CD4-positive, alpha-beta T cell treated with Interleukin-4 for 4 hours (primary cell): ENCODE results near the gene TYRP1.
"Not testable (repeated sequence)": the region's sequence is repeated elsewhere in the genome, so short reads cannot be mapped to it uniquely, and the experiment has no call there.

Experiments used
- DNase-seq: peaks from one replicate; pipeline ENCODE4 v3.0.0-alpha.2; 2020

Gene TYRP1, protein sequence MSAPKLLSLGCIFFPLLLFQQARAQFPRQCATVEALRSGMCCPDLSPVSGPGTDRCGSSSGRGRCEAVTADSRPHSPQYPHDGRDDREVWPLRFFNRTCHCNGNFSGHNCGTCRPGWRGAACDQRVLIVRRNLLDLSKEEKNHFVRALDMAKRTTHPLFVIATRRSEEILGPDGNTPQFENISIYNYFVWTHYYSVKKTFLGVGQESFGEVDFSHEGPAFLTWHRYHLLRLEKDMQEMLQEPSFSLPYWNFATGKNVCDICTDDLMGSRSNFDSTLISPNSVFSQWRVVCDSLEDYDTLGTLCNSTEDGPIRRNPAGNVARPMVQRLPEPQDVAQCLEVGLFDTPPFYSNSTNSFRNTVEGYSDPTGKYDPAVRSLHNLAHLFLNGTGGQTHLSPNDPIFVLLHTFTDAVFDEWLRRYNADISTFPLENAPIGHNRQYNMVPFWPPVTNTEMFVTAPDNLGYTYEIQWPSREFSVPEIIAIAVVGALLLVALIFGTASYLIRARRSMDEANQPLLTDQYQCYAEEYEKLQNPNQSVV

GRCh38 chr9:12693141-12693540 is at the start of gene TYRP1:
TSS of gene TYRP1 (plus strand) at chr9:12693385. CDS start at chr9:12693997, 612 bp downstream.
- no peak for DNase-seq

- DNase-seq: no peak
These were observed 49.5 kb upstream of the TYRP1 start for GRCh38 chr9:12643686-12644085.

DNA sequence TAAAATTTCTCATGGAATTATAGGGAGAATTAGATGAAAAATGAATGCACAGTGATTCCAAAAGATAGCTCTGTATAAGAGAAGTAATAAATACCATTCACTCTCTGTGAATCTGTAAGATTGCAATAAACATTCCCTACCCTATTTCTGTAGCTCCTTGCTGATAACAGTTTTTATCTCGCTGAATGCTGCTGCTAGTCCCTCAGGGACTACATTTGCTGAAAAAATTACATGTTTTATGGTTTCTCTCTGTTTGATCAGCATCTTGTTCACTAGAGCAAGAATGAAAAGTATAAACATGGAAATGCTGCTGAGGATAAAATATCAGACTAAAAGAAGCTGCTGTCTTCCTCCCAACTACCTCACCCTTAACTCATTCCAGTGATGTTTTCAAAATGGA is 44.3 kb upstream of the TYRP1 start:
- no peak for DNase-seq

DNA sequence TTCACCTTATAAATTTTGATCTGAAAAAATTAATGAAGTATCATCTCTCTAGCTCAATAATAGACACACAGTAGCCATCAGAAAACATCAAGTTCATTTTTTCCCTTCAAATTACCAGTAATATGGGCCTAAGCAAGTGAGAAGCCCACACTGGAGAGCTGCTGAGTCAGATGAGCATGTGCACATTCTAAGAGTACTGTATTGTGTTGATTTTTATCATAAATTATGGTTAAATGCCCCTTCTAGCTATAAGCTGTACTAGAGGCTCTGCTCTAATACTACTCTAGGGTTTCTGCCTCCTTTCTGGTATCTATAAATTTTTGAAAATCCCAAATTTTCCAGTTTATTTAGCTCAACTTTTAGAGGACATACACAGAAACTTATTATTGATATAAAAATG is 42.1 kb upstream of the TYRP1 start:
- no peak for DNase-seq

DNA sequence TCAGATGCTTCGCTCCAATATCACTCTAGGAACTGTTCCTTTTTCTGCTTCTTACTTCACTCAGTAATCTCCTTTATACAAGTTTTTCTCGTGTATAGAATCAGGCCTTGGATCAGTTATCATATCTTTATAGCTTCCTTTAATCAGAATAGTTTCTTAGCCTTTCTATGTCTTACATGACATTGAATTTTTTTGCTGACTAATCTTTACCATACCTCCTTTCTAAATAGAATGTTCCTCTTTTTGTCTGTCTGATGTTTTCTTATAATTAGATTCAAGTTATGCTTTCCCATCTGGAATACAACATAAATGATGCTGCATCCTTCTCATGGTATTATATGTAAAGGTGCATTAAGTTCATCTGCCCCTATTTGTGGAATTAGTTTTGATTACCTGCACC is 40.2 kb upstream of the TYRP1 start:
- DNase-seq: no peak

- DNase-seq: no peak
These were observed 36.4 kb upstream of the TYRP1 start for GRCh38 chr9:12656803-12657202.

DNA sequence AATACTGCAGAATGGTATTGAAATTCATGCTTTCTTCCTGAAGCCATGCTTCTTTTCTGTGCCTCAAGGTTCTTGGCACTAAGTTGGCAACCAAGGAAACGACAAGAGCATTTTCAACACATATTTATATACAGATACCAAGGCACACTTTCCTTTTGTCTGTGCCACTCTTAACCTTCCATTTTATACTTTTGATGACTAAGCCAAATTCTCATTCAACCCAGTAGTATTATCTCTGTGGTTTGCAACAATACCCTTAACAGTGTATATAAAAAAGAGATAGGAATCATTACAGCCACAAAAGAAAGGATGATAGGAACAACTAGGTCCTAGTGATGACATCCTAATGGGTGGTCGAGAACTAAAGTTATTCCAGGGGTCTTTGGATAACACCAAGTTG is 36.0 kb upstream of the TYRP1 start:
- no peak for DNase-seq

GRCh38 chr9:12657998-12658397 is 35.2 kb upstream of the TYRP1 start:
- no peak for DNase-seq

- DNase-seq: no peak
These were observed 34.5 kb upstream of the TYRP1 start for GRCh38 chr9:12658531-12659209.

- no peak for DNase-seq
These were observed 34.0 kb upstream of the TYRP1 start for GRCh38 chr9:12659220-12659619.

DNA sequence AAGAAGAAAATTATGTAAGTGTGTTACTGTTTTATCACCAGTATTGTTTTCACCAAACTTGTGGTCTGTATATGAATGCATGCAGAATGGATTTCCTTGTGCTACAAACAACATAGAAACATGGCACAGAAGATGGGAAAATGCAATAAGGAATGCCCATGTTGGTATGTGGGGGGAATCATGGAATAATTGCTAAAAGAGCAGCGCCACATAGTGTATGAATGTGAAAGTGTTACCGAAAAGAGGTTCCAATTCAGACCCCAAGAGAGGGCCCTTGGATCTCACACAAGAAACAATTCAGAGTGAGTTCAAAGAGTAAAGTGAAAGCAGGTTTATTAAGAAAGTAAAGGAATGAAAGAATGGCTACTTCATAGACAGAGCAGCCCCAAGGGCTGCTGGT is 26.4 kb upstream of the TYRP1 start:
- DNase-seq: no peak

- no peak for DNase-seq
These were observed 25.3 kb upstream of the TYRP1 start for GRCh38 chr9:12667892-12668291.

GRCh38 chr9:12670006-12670405 is 23.2 kb upstream of the TYRP1 start:
- DNase-seq: no peak

DNA sequence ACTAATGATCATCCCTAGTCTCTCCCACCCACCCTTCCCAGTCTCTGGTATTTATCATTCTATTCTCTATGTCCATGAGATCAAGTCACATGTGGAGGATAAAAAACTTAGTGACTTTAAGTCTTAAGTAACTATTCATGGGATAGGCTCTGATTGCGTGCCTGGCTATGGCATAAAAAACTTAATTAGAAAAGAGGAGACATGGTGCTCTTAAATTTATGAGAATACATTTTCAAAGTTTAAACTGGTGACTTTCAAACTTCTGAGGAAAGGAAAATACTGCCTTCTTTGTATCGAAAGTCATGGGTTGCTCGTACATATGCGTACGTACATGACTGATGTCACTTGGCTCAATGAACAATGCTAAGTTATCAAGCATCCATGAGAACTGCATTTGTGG is 18.2 kb upstream of the TYRP1 start:
- DNase-seq: no peak

- not testable (repeated sequence) for DNase-seq
These were observed 15.6 kb upstream of the TYRP1 start for GRCh38 chr9:12677462-12678126.

DNA sequence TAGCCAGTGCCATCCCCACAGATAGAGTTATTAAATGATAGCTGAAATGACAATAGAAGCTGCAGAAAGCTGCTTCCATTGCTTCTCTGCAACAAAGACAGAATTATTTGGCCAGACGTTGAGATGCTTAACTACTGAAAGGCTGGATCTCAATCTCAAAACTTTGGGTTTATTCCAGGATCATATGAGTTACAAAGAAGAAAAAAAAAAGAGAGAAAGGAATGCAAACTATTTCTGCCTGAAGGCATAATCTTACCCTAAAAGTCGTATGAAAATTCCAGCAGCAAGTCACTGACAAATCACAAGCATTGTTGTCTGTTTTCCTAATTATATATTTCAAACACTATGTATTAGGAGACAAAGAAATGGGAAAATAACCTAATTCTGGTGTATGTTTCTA is 12.8 kb upstream of the TYRP1 start:
- DNase-seq: no peak

- no peak for DNase-seq
These were observed 12.4 kb upstream of the TYRP1 start for GRCh38 chr9:12680757-12681156.

DNA sequence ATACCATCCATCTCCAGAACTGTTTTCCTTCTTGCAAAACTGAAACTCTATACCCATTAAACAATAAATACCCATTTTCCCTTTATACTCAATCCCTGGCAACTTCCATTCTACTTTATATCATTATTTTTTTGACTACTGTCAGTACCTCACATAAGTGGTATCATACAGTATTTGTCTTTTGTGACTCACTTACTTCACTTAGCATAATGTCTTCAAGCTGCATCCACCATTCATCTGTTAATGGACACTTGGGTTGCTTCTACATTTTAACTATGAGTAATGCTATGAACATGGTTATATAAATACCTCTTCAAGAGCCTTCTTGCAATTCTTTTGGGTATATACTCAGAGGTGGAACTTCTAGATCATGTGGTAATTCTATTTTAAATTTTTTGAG is 11.6 kb upstream of the TYRP1 start:
- no peak for DNase-seq

DNA sequence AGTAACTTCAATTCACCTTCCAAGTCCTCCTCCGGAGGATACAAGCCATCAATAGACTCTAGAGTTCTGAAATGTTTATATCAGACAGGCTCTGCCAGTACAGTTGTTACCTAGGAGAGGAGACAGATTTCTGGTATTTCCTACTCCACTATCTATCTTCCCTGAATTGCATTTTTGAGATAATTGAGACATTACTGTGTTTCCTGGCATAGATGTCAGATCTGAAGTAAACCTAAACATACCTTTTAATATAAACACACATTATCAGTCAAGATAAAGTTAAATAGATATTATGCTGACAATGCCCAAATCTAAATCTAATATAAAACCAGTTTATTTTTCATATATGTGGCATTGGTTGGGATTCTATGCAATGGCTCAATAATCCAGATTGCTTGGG is 8.2 kb upstream of the TYRP1 start:
- no peak for DNase-seq

DNA sequence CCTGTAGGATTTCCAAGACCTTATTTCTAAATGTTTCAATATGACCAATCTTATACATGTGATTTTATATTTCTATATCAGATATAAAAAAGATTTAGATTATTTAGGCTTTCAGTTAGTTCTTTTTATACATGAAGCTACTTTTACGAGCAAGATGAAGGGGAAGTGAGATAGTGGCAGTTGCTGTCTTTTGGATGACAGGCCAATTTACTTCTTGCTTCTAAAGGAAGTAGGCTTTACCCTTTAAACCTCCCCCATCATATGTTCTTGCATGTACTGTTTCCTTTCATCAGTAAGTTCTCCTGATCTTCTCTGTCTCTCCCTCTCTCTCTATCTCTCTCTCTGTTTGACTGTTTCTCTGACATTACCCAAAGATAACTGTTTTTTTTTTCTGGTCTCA is 4.0 kb upstream of the TYRP1 start:
- no peak for DNase-seq

DNA sequence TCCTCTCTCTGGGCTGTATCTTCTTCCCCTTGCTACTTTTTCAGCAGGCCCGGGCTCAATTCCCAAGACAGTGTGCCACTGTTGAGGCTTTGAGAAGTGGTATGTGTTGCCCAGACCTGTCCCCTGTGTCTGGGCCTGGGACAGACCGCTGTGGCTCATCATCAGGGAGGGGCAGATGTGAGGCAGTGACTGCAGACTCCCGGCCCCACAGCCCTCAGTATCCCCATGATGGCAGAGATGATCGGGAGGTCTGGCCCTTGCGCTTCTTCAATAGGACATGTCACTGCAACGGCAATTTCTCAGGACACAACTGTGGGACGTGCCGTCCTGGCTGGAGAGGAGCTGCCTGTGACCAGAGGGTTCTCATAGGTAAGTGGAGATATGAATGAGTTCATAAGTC is 828 bp downstream of the TYRP1 start:
- no peak for DNase-seq

DNA sequence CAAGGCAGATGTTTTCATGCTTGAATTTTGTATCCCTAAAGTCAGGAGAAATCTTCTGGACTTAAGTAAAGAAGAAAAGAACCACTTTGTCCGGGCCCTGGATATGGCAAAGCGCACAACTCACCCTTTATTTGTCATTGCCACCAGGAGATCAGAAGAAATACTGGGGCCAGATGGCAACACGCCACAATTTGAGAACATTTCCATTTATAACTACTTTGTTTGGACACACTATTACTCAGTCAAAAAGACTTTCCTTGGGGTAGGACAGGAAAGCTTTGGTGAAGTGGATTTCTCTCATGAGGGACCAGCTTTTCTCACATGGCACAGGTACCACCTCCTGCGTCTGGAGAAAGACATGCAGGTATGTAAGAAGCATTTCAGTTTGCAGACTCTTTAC is 2.3 kb downstream of the TYRP1 start:
- no peak for DNase-seq

GRCh38 chr9:12696931-12697622 is 3.9 kb downstream of the TYRP1 start:
- DNase-seq: no peak
